Mucosa of descending colon (tissue), 3 donors: ENCODE data around the gene DNM3. TPM values are rescaled to one million over a fixed set of nuclear protein-coding genes. Genes with fewer than 3 reads are reported as not detected.

Source experiments
- ATAC-seq: fragments of 200-7000 bp; cut with Tn5 transposase; one replicate; pipeline ENCODE4 v1.9.1; 2020; ENCODE audit warnings: mild to moderate bottlenecking, moderate library complexity
- DNase-seq, 3 donors: peaks; one replicate each; pipeline ENCODE4 v3.0.0-alpha.2; 2020
- H3K36me3 ChIP-seq: fragments of 200-600 bp; one replicate; pipeline ENCODE4 v1.8.0; 2021; ENCODE audit warnings: low read depth, mild to moderate bottlenecking
- H3K4me1 ChIP-seq: fragments of 200-600 bp; one replicate; pipeline ENCODE4 v1.8.0; 2021; ENCODE audit warnings: low read depth, mild to moderate bottlenecking
- H3K4me3 ChIP-seq: fragments of 200-600 bp; one replicate; pipeline ENCODE4 v1.8.0; 2021; ENCODE audit warnings: mild to moderate bottlenecking
- H3K9me3 ChIP-seq: fragments of 200-600 bp; one replicate; pipeline ENCODE4 v1.8.0; 2021; ENCODE audit warnings: mild to moderate bottlenecking
- CTCF ChIP-seq: fragments of 200-600 bp; IDR thresholded peaks from one replicate; pipeline ENCODE4 v1.8.0; 2022; ENCODE audit warnings: antibody characterized with exemption, mild to moderate bottlenecking
- intact Hi-C, 2 donors: fragments of 100-400 bp; cut with DNase I in 1 of 2; cut with micrococcal nuclease in 1 of 2; formaldehyde crosslinking; loops; one replicate each; pipeline versions ENCODE4 v1.11.0 to v1.11.1; 2022; cut with DNase I, micrococcal nuclease
- total RNA-seq, 3 donors: library from RNA; stranded (reverse); fragmentation: NEBNext Ultra II Directional in 2 of 3; extraction: Animal tissue kit (Norgen Biotek cat#: 25700) in 2 of 3; gene quantifications; one replicate each; pipeline versions ENCODE4 v1.2.1 to v1.2.4, GENCODE V29; 2021 to 2023
- donor health status: DM: no; HTN: no; CAD: no; lungs with moderate emphysema.
- donor health status: DM: no; HTN: no; CAD: no.
- donor health status: DM: no; HTN: yes; CAD: no.

The DNM3 gene
- total RNA-seq, 3 donors from 2014 or later: 1.4 to 6.4 (median 2.1) TPM

GRCh38 chr1:171834821-171835220, 6.5 kb upstream of the DNM3 start:
- no peak for DNase-seq
- no peak for TF ChIP-seq CTCF
- Histone ChIP-seq H3K36me3 (no peaks in the 10 kb centered on the region), H3K9me3 (no peaks in the 10 kb centered on the region), H3K4me3 (no peak overlapping the region), H3K4me1 (no peaks in the 10 kb centered on the region)
- intact Hi-C loops: no loop called here
- no peak for ATAC-seq

- Histone ChIP-seq H3K4me3 (no peak overlapping the region), H3K9me3 (no peaks in the 10 kb centered on the region), H3K36me3 (no peaks in the 10 kb centered on the region), H3K4me1 (no peaks in the 10 kb centered on the region)
- intact Hi-C loops: no loop called here
- ATAC-seq: no peak
- DNase-seq: no peak
- TF ChIP-seq CTCF: no peak
Measured at GRCh38 chr1:171835891-171836290, 5.4 kb upstream of the DNM3 start.

- H3K36me3 ChIP-seq: no peaks in the 10 kb centered on the region
- H3K9me3 ChIP-seq: no peaks in the 10 kb centered on the region
- intact Hi-C loops: no loop called here
- TF ChIP-seq CTCF: no peak
- ATAC-seq (peak; percentile 3), DNase-seq (peak in 1 of 3 donors; percentile 4)
- H3K4me3 ChIP-seq: no peak overlapping the region
- H3K4me1 ChIP-seq: peaks cover 9% of the 10 kb centered on the region
Measured at GRCh38 chr1:171841931-171842761, 848 bp downstream of the DNM3 start.

GRCh38 chr1:171844381-171844780, 3.1 kb downstream of the DNM3 start:
- Histone ChIP-seq H3K36me3 (no peaks in the 10 kb centered on the region), H3K4me3 (no peak overlapping the region), H3K4me1 (peaks cover 9% of the 10 kb centered on the region), H3K9me3 (no peaks in the 10 kb centered on the region)
- DNase-seq: no peak
- ATAC-seq: no peak
- no peak for TF ChIP-seq CTCF
- intact Hi-C loops: no loop called here

GRCh38 chr1:171845998-171846397, 4.7 kb downstream of the DNM3 start:
- no peak for ATAC-seq

More at GRCh38 chr1:171845998-171846397, 4.7 kb downstream of the DNM3 start:
- no peaks in the 10 kb centered on the region for H3K9me3 ChIP-seq
- H3K36me3 ChIP-seq: no peaks in the 10 kb centered on the region
- peaks cover 9% of the 10 kb centered on the region for H3K4me1 ChIP-seq
- intact Hi-C loops: no loop called here
- DNase-seq: no peak
- H3K4me3 ChIP-seq: no peak overlapping the region
- no peak for TF ChIP-seq CTCF
